ENCODE data around the gene HSP90AB1. TPM values are rescaled to one million over a fixed set of nuclear protein-coding genes. Genes with fewer than 3 reads are reported as not detected.

Gene HSP90AB1
- total and polyA plus RNA-seq, 2 of the 8 experiments (the other 6 are each of a cell fraction or from before 2014, with no cell fraction given), result 1,564 to 2,297 TPM

GRCh38 chr6:44268095-44268628 lies 21.3 kb downstream of the HSP90AB1 start (continued):
- TF ChIP-seq TCF12 (IDR thresholded peaks at IDR 0.05; ENCODE audit: low read depth, low read length) (peak; percentile 97), MAFK (IDR thresholded peaks at IDR 0.05; ENCODE audit: low read depth, low read length) (no peak), SP4 (IDR thresholded peaks at IDR 0.05; ENCODE audit: low read length) (no peak), EZH2 (IDR thresholded peaks at IDR 0.05; ENCODE audit: low read depth, low read length, severe bottlenecking) (no peak), ASH2L (IDR thresholded peaks at IDR 0.05; ENCODE audit: low read length) (peak; percentile 52), BACH1 (IDR thresholded peaks at IDR 0.05; ENCODE audit: low read length) (no peak), ATF3 (IDR thresholded peaks at IDR 0.05; ENCODE audit: insufficient read depth, low read depth, low read length) (no peak), PHF8 (conservative IDR thresholded peaks at IDR 0.05; ENCODE audit: low read depth, low read length) (no peak), BRCA1 (IDR thresholded peaks at IDR 0.05; ENCODE audit: low read depth, low read length) (no peak), BCL11A (IDR thresholded peaks at IDR 0.05; ENCODE audit: low read depth in 2 of 2, low read length in 2 of 2) (no peak), SAP30 (IDR thresholded peaks at IDR 0.05; ENCODE audit: insufficient read depth, insufficient replicate concordance, low read length) (peak; percentile 42), JUN (IDR thresholded peaks at IDR 0.05; ENCODE audit: low read depth, low read length) (no peak), JUND (IDR thresholded peaks at IDR 0.05; ENCODE audit: low read length) (no peak), POU5F1 (IDR thresholded peaks at IDR 0.05; ENCODE audit: low read depth, low read length) (no peak)
